Epithelial cell of proximal tubule (primary cell): ENCODE measurements around the gene FOXB2. TPM values are rescaled to one million over a fixed set of nuclear protein-coding genes. Genes with fewer than 3 reads are reported as not detected.

Experiments used
- total RNA-seq: library from RNA; depleted of rRNA; stranded (reverse); fragments of >200 nt; gene quantifications from 2 replicates; pipeline ENCODE4 v1.2.3, GENCODE V29; 2015

The FOXB2 gene
- total RNA-seq, 1 donor from 2014 or later: not detected

Other genes starting within 250 kb of the FOXB2 start
- 0.63 and 1.5 TPM in 2 replicates for gene PRUNE2, start 113.5 kb upstream of the FOXB2 start, total RNA-seq
- 10.4 and 13.2 TPM in 2 replicates for gene VPS13A, start 157.9 kb downstream of the FOXB2 start, total RNA-seq